Activated CD4-positive, alpha-beta memory T cell treated with anti-CD3 and anti-CD28 coated beads, Interleukin-2, amount 10 ng/mL, durations not matched to agents 7 days and 5 days (primary cell): ENCODE data around the gene ANAPC5. TPM values are rescaled to one million over a fixed set of nuclear protein-coding genes. Genes with fewer than 3 reads are reported as not detected.
A peak's percentile ranks its signal among the peaks of the same experiment; 100 is the strongest.
"Not testable (repeated sequence)": the region's sequence is repeated elsewhere in the genome, so short reads cannot be mapped to it uniquely, and the experiment has no call there.

Experiments used
- CTCF ChIA-PET: fragments of 350-600 bp; sonication (Branson Sonifier 250); formaldehyde crosslinking; loops from one replicate; lab custom pipeline; 2021; ENCODE audit warnings: antibody characterized with exemption, inconsistent platforms; lab: Charles Lee
- POLR2A ChIA-PET: fragments of 350-600 bp; sonication (Branson Sonifier 250); formaldehyde crosslinking; loops from one replicate; lab custom pipeline; 2021; ENCODE audit warnings: antibody characterized with exemption; lab: Charles Lee
- DNase-seq: peaks from one replicate; pipeline ENCODE4 v3.0.0-alpha.2; 2020
- H3K27ac Mint-ChIP-seq: one replicate; pipeline ENCODE4 v1.8.0; 2021; ENCODE audit warnings: mild to moderate bottlenecking, mixed read lengths
- H3K27me3 Mint-ChIP-seq: one replicate; pipeline ENCODE4 v1.8.0; 2021; ENCODE audit warnings: mixed read lengths
- H3K36me3 Mint-ChIP-seq: one replicate; pipeline ENCODE4 v1.8.0; 2021; ENCODE audit warnings: low read depth, mixed read lengths
- H3K4me1 Mint-ChIP-seq: one replicate; pipeline ENCODE4 v1.8.0; 2021; ENCODE audit warnings: mixed read lengths
- H3K4me3 Mint-ChIP-seq: one replicate; pipeline ENCODE4 v1.8.0; 2021; ENCODE audit warnings: mild to moderate bottlenecking, mixed read lengths
- H3K9me3 Mint-ChIP-seq: one replicate; pipeline ENCODE4 v1.8.0; 2021; ENCODE audit warnings: mixed read lengths
- total RNA-seq, 2 experiments: library from RNA; stranded (reverse); gene quantifications; one replicate each; pipeline ENCODE4 v1.2.3, GENCODE V29; 2021

The ANAPC5 gene
- total RNA-seq, 2 experiments from 2014 or later = 125 to 131 TPM

GRCh38 chr12:121288158-121288845, 63.9 kb downstream of the ANAPC5 start:
- CTCF ChIA-PET = interaction anchor here (0.5 kb wide), 1 partner anchor 82 kb away, joined by 3 read pairs; no protein-coding TSS in a partner anchor
- H3K27ac Mint-ChIP-seq = peak overlapping the region; percentile 44
- H3K9me3 Mint-ChIP-seq = no peaks in the 10 kb centered on the region
- no peak for DNase-seq
- H3K27me3 Mint-ChIP-seq = no peaks in the 10 kb centered on the region
- H3K4me1 Mint-ChIP-seq = peaks cover 23% of the 10 kb centered on the region
- POLR2A ChIA-PET = no interaction called here
- no peak overlapping the region for H3K4me3 Mint-ChIP-seq
- H3K36me3 Mint-ChIP-seq = peaks cover 11% of the 10 kb centered on the region

- CTCF ChIA-PET = no interaction called here
- no peak for DNase-seq
- peaks cover 11% of the 10 kb centered on the region for H3K36me3 Mint-ChIP-seq
Observed at GRCh38 chr12:121287267-121287954, 64.8 kb downstream of the ANAPC5 start.

DNA sequence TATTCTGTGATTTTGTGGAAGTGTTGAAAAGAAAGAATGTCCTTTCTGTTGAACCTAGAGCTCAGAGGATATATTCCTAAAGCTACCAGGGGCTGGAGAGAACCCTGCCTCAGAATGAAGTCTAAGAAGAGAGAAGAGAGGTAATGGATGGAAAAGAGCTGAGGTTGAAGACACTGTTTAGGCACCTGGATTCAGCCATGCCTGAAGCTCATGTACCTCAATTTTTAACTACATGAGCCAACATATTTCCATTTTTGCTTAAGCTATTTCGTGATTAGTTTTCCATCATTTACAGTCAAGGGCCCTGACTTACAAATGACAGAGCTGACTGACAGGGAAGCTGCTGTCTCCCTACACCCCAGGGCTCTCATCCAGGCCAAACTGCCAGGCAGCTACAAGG, 66.4 kb downstream of the ANAPC5 start:
- ChIA-PET POLR2A (interaction anchor here (1.1 to 1.2 kb wide), 2 partner anchors 9 to 47 kb away, joined by 3 to 4 read pairs; no protein-coding TSS in a partner anchor), CTCF (no interaction called here)

More at GRCh38 chr12:121287267-121287954, 64.8 kb downstream of the ANAPC5 start:
- Mint-ChIP-seq H3K4me1 (peaks cover 17% of the 10 kb centered on the region), H3K4me3 (no peak overlapping the region), H3K9me3 (no peaks in the 10 kb centered on the region), H3K27me3 (no peaks in the 10 kb centered on the region), H3K27ac (no peak overlapping the region)
- POLR2A ChIA-PET = no interaction called here

GRCh38 chr12:121284551-121285390, 67.4 kb downstream of the ANAPC5 start:
- ChIA-PET POLR2A (interaction anchor here (1.1 kb wide), 1 partner anchor 46 kb away, joined by 3 read pairs; no protein-coding TSS in a partner anchor), CTCF (no interaction called here)
- Mint-ChIP-seq H3K4me3 (no peak overlapping the region), H3K4me1 (peaks cover 8% of the 10 kb centered on the region), H3K27me3 (no peaks in the 10 kb centered on the region), H3K27ac (no peak overlapping the region), H3K9me3 (no peaks in the 10 kb centered on the region), H3K36me3 (peaks cover 7% of the 10 kb centered on the region)
- DNase-seq = no peak

More for the DNA sequence above, 66.4 kb downstream of the ANAPC5 start:
- H3K27ac Mint-ChIP-seq = no peak overlapping the region
- peaks cover 11% of the 10 kb centered on the region for H3K4me1 Mint-ChIP-seq
- H3K36me3 Mint-ChIP-seq = peaks cover 10% of the 10 kb centered on the region
- no peak overlapping the region for H3K4me3 Mint-ChIP-seq
- no peaks in the 10 kb centered on the region for H3K9me3 Mint-ChIP-seq
- DNase-seq = no peak
- H3K27me3 Mint-ChIP-seq = no peaks in the 10 kb centered on the region

- no peak overlapping the region for H3K27ac Mint-ChIP-seq
- peaks cover 7% of the 10 kb centered on the region for H3K36me3 Mint-ChIP-seq
- H3K4me3 Mint-ChIP-seq = no peak overlapping the region
- H3K27me3 Mint-ChIP-seq = no peaks in the 10 kb centered on the region
- no peak for DNase-seq
- no peaks in the 10 kb centered on the region for H3K9me3 Mint-ChIP-seq
- CTCF ChIA-PET = no interaction called here
- H3K4me1 Mint-ChIP-seq = peaks cover 6% of the 10 kb centered on the region
- POLR2A ChIA-PET = no interaction called here
Observed at GRCh38 chr12:121283841-121284240, 68.4 kb downstream of the ANAPC5 start.

GRCh38 chr12:121283388-121283787, 68.8 kb downstream of the ANAPC5 start:
- peaks cover 11% of the 10 kb centered on the region for H3K36me3 Mint-ChIP-seq
- H3K27me3 Mint-ChIP-seq = no peaks in the 10 kb centered on the region
- H3K9me3 Mint-ChIP-seq = no peaks in the 10 kb centered on the region
- no peak for DNase-seq
- ChIA-PET POLR2A (interaction anchor here (0.7 kb wide), 1 partner anchor 69 kb away, joined by 4 read pairs; the partner anchor contains the start of gene ANAPC5), CTCF (no interaction called here)
- no peak overlapping the region for H3K27ac Mint-ChIP-seq
- no peak overlapping the region for H3K4me3 Mint-ChIP-seq
- peaks cover 4% of the 10 kb centered on the region for H3K4me1 Mint-ChIP-seq

DNA sequence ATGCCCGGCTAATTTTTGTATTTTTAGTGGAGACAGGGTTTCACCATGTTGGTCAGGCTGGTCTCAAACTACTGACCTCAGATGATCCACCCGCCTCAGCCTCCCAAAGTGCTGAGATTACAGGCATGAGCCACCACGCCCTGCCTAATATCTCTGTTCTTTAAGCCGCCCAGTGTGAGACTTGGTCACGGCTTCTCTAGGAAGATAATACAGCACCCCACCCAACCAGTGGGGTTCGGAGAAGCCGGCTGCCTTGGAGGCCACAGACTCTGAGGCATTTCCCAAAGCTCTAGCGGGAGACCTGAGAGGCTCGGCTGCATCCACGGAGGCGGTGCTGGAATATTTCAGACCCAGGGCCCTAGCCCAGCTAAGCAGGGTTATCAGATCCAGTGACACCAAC, 69.3 kb downstream of the ANAPC5 start:
- CTCF ChIA-PET, H3K27ac Mint-ChIP-seq: not testable (repeated sequence)
- POLR2A ChIA-PET = interaction anchor here (0.7 kb wide), 1 partner anchor 69 kb away, joined by 4 read pairs; the partner anchor contains the start of gene ANAPC5

DNA sequence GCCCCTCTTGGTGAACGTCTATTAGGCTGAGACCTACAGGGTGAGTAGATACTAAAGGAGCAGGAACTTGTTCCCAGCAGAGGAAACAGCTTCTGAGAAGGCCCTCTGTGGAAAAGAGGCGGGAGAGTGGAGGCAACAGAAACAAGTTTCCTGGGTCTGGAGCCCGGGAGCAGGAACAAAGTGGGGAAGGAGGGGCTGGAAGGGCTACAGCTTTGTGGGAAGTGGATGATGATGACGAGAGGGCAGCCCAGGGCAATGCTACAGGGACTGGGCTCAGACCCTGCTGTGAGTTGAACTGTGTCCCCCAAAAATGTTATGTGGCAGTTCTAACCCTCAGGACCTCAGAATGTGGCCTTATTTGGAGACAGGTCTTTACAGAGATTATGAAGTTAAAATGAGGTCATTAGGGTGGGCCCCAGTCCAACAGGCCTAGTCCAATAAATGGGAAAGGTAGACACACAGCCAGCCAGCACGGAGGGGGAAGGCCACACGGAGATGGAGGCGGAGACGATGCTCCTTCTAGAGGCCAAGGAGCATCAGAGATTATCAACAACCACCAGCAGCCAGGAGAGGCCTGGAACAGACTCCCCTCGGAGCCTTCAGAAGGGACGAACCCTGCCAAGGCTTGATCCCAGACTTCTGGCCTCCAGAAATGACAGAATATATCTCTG, 70.0 kb downstream of the ANAPC5 start:
- Mint-ChIP-seq H3K4me1 (peaks cover 2% of the 10 kb centered on the region), H3K27ac (no peak overlapping the region), H3K36me3 (peaks cover 18% of the 10 kb centered on the region), H3K4me3 (no peak overlapping the region), H3K9me3 (no peaks in the 10 kb centered on the region), H3K27me3 (no peaks in the 10 kb centered on the region)
- POLR2A ChIA-PET = no interaction called here
- no peak for DNase-seq
- CTCF ChIA-PET = no interaction called here

More for the DNA sequence above, 69.3 kb downstream of the ANAPC5 start:
- H3K27me3 Mint-ChIP-seq, DNase-seq, H3K9me3 Mint-ChIP-seq, H3K4me1 Mint-ChIP-seq, H3K4me3 Mint-ChIP-seq: not testable (repeated sequence)
- peaks cover 15% of the 10 kb centered on the region for H3K36me3 Mint-ChIP-seq

GRCh38 chr12:121281116-121281515, 71.1 kb downstream of the ANAPC5 start:
- H3K4me1 Mint-ChIP-seq, DNase-seq, H3K9me3 Mint-ChIP-seq, H3K4me3 Mint-ChIP-seq, CTCF ChIA-PET, H3K27ac Mint-ChIP-seq, H3K27me3 Mint-ChIP-seq, POLR2A ChIA-PET: not testable (repeated sequence)
- peaks cover 24% of the 10 kb centered on the region for H3K36me3 Mint-ChIP-seq

GRCh38 chr12:121280531-121280930, 71.7 kb downstream of the ANAPC5 start:
- H3K9me3 Mint-ChIP-seq, H3K4me3 Mint-ChIP-seq: not testable (repeated sequence)

DNA sequence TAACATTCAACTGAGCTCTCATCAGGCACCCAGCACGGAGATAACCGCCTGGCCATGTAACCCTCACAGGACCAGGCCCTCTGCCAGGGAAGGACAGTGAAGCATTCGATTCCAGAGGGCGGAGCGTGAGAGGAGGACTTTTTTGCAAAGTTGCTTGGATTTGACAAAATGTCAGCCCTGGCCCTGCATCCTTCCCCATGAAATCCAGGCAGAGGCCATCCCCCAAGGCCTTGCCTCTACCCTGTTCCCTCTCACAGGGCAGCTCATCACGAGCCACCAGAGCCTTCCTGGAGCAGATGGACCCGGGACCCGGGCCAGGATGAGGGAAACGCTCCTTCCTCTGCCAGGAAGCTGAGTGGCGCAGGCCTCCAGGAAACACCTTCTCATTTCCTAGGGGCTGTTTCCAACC, 72.7 kb downstream of the ANAPC5 start:
- ChIA-PET CTCF (no interaction called here), POLR2A (interaction anchor here (1.5 kb wide), 1 partner anchor 25 kb away, joined by 3 read pairs; no protein-coding TSS in a partner anchor)
- Mint-ChIP-seq H3K36me3 (peaks cover 24% of the 10 kb centered on the region), H3K27ac (no peak overlapping the region), H3K27me3 (no peaks in the 10 kb centered on the region), H3K4me3 (no peak overlapping the region), H3K4me1 (peaks cover 5% of the 10 kb centered on the region), H3K9me3 (no peaks in the 10 kb centered on the region)
- DNase-seq = no peak

More at GRCh38 chr12:121280531-121280930, 71.7 kb downstream of the ANAPC5 start:
- CTCF ChIA-PET, H3K4me1 Mint-ChIP-seq, DNase-seq, H3K27ac Mint-ChIP-seq, H3K27me3 Mint-ChIP-seq: not testable (repeated sequence)
- POLR2A ChIA-PET = interaction anchor here (1.5 kb wide), 1 partner anchor 26 kb away, joined by 3 read pairs; no protein-coding TSS in a partner anchor
- H3K36me3 Mint-ChIP-seq = peaks cover 24% of the 10 kb centered on the region

DNA sequence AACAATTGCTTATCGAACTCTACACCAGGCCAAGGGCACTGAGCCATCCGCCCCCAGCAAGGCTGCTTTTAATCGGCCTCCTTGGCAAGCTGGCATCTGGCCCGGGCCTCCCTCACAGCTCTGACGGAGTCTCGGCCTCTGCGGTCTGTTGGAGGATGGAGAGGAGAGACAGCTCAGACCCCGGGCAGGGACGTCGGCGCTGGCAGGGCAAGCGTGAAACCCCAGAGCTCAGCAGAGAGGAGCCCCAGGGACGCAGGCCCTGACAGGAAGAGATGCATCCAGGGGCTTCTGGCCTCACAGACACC, 73.2 kb downstream of the ANAPC5 start:
- POLR2A ChIA-PET = interaction anchor here (0.9 to 1.5 kb wide), 2 partner anchors 24 to 48 kb away, joined by 3 read pairs; no protein-coding TSS in a partner anchor
- Mint-ChIP-seq H3K27me3 (no peaks in the 10 kb centered on the region), H3K4me3 (no peak overlapping the region), H3K27ac (no peak overlapping the region), H3K4me1 (peaks cover 5% of the 10 kb centered on the region), H3K36me3 (peaks cover 24% of the 10 kb centered on the region), H3K9me3 (no peaks in the 10 kb centered on the region)
- CTCF ChIA-PET = no interaction called here
- no peak for DNase-seq
